ENCODE measurements around the gene MAST4.

The MAST4 gene

DNA sequence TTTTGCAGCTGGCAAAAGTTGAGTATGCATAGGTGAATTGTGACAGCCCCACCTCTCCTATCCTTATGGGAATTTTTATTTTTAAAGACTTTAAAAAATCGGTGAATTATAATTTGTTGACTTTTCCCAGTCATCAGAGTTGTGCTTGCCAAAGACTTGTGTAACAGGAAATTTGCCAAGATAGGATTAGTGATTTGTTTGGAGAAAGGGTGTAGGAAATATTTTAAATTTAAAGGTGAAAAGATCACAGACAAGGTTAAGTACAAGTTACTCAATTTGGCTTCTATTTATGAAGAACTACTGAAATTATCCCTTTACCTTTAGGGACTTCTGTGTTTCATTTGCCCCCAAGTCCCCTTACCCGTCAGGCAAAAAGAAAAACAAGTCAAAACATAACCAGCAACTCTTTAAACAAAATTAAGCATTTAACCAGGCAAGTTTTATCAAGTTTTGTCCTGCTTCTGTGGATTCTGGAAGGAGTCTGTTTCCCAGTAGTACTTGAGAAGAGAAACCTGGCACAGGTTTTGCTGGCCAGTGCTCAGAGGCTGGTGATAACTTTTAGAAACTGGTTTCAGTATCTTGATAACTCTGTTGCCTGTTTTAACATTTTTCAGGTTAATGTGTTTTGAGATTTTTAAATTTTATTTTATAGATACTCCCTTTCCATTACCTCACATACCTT, 285.4 kb downstream of the MAST4 start:
- DNase-seq, result peak; percentile 21

DNA sequence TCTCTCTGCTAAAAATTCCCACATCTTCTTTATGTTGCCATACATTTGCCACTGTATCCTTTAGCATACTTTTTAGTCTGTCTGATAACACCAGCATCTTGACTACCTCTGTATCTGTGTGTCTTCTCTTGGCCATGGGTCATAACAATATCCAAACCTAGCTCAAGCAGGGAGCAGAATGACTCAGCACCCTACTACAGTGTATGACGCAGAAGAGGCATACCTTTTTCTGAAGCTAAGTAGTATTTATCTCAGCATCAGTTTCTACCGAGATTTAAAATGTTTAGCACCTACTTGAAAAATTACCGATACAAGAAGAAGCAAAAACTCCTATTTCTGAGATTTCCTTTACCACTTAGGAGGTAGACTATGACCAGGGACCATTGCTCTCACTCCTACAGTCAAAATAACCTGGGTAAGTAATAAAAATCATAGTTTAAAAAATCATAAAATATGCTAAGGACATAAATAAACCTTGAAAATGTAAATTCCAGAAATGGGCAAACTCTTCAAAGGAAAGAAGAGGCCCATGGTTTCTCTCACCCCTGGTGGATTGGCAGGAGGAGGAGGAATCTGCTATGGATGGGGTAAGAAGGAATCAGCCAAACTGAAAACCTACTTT, 286.5 kb downstream of the MAST4 start:
- DNase-seq, result peak; percentile 72

DNA sequence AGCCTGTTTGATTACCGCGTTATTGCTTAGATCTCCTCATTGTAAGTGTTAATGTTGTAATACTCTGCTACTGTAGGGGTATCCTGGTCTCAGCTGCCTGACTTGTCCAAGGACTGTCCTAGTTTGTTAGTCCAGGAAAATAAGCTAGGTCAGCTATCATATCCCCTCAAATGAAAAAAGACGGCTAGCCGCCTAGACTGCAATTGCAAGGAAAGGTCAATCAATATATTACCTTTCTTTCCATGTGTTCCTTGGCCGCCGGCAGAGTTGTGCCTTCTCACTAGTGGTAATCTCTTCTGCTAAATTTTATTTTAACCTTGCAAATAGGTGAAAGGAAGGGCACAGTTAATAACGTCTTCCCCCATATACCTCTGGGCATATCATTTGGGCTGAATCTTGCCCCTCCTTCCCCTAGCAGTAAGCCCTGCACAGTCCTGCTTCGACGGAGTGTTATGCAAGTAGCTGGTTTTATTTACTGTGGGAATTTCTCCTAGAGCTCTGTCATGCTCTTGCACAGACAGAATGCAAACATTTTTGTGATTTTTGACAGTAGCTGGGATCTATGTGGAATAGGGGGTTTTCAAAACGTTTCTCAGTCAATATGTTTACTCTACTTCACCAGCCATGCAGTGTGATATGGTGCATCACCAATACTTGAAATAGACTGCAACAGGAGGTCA, 288.5 kb downstream of the MAST4 start:
- DNase-seq, result no peak

DNA sequence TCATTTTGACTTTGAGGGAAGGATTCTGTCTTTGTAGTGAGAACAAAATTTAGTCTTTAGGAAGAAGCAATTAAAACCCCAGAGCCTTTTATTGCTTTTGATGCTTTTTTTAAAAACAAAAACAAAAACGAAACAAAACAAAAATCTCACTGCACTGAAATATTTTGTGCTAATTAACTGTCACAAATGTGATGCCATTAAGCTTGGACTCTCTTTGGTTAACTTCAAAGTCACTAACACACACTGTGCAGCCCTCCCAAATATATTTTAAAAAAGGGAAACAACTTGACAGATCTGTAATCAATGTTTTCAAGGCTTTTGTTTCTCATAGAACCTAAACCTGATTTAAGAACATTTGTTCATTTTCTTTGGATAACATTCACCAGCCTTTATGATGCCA, 290.7 kb downstream of the MAST4 start:
- DNase-seq, result no peak

DNA sequence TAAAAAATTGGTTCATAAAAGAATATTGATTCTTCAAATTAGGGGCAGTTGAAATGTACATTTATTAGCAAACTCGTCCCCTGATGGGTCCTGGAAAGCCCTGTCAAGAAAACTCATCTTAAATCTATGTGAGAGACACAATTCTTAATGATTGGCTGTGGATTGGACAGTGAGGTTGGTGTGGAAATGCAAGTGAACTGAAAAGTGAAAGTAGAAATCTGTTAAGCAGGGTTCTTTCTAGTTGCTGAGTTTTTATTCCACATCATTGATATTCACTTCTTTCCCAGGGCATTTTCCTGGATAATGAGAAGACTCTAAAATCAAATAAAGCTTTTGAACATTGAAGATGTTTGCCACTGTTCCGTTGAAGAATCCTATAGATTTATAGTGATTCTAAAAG, 292.4 kb downstream of the MAST4 start:
- DNase-seq, result no peak

DNA sequence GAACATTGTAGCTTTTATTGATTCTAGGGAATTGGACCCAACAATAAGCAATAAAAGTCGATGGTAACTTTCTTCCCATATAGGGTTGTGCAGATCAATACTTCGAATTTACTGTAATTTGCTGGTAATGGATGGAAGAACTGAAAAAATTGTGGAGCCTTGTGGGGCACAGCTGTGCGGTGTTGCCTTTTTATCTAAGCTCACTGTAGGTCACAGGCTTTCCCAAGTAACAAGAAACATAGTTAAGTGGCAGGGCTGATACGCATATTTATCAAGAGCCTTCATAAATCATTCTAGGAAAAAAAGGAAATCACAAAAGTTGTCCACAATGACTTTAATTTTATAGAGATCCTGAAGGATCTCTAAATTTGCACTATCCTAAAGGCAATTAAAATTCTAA, 292.9 kb downstream of the MAST4 start:
- no peak for DNase-seq

DNA sequence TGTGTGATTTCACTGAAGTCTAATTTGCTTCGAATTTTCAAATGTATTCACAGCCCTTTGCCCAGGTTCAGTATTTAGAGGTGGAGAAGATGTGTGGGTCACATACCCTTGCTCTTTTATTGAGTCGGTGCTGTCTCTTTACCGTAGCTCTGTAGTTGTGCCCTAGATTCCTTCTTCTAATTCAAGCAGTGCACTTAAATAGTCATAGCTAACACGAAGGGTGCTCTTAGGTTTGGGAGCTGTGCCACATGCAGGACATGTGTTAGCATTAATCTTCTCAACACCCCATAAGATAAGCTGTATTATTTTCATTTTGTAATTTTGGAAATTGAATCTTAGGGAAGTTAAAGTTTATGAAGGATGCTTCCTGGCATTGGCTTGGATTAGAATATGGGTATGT, 293.3 kb downstream of the MAST4 start:
- no peak for DNase-seq

DNA sequence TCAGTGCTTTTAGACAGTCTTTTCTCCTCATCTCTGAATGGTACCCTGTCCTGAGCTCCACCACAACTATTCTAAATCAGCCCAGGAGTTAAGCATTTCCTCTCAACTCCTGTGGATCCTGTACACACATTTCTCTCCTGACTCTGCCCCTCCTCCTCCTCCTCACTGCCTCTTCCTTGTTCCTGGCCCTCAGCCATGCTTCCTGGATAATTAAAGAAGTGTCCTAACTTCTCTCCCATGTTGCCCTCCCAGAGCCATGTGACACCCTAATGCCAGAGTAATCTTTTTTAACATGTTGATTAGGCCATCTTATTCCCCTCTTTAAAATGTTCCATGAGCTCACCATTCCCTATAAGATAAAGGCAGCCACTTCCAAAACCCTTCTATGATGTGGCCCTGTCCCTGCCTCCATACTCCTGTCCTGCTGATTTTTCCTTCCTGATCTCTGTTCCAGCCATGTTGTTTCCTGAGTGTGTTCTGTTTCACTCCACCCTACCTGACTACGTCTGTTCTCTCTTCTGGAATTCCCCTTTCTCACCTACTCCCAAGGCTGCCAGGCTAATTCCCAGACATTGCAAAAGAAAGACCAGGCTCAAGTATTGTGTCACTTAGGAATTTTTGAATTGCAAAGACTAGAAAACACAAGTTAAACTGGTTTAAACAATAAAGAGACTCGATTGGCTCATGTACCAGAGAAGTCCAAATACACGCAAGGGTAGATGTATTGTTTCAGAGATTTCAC, 295.2 kb downstream of the MAST4 start:
- peak; percentile 84 for DNase-seq

DNA sequence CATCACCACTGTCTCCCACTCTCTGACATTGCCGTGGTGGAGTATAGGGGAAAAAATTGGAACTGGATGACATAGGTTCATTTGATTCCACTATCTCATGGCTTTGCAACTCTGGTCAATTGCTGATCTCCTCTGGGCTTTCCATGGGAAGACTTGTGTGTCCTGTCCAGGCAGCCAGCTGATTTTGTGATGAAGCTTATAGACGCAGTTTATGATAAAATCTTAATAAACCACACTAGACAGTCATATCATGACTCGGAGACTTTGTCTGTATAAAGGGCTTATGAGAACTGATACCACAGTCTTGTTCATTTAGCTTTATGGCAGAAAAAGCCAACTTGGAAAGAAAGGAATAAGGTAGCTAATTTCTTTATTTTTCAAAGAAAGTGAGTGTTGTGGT, 296.5 kb downstream of the MAST4 start:
- DNase-seq, result peak; percentile 26

DNA sequence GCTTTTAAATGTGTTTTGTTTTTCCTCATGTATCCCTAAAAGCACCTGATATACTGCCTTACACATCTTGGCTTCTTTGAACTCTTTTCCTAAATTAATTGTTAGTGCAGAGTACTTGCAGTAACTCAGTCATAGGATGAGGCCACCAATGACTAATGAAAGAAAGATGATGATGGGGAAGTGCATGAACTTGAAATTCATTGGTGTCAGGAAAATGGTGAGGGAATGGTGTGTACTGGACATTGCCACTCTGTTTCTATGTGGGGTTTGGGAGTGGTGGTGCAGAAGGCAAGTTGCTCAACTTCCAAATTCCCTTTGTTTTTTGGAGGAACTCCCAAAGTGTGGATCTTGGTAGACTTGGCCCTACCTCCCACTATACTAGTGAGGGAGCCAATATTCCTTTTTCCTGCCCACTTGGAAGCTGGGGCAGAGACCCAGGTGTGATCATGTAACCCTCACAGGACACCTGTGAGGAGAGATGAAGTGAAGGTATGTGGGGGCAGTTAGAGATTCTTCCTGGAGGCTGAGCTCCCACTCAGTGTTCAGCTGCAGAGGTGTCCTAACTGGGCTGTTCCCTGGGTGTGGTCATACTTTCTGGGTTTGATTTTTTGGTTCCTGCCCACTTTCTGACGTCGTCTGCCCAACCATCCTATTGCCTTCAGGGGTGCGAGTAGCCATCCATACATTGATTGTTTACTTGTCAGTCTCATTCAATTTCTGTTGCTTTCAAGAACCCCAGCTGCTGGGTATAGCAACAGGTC, 298.5 kb downstream of the MAST4 start:
- peak; percentile 16 for DNase-seq

DNA sequence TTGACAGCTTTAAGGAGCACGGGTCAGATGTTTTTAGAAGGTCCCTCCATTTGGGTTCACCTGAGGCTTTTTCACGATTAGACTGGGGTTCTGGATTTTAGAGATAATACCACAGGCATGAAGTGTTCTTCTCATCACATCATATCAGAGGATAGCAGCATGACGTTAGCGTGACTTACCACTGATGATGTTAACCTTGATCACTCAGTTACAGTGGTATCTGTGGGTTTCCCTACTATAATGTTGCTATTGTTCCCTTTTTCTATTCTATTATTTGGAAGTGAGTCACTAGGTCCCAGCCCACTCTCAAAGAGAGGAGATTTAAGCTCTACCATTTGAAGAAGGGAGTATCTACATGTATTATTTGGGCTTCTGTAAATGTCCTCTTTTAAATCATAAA, 300.0 kb downstream of the MAST4 start:
- no peak for DNase-seq

DNA sequence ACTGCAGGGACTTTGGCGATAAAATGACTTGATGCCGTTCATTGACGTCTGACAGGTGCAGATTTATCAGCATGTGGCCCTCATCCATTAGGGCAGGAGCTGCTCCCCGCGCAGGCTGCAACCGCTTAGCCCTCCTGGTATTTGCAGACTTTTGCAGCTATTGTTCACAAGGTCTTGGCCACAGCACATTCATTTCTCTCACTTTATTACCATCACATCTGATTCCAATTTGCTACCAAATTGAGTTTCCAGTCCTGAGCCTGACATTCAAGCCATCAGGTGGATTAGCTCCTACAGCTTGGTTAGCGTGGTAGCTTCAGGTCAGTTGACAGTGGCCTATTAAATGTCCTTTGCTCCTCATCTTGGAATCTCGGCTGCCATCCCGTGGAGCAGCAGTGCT, 301.2 kb downstream of the MAST4 start:
- DNase-seq, result no peak

DNA sequence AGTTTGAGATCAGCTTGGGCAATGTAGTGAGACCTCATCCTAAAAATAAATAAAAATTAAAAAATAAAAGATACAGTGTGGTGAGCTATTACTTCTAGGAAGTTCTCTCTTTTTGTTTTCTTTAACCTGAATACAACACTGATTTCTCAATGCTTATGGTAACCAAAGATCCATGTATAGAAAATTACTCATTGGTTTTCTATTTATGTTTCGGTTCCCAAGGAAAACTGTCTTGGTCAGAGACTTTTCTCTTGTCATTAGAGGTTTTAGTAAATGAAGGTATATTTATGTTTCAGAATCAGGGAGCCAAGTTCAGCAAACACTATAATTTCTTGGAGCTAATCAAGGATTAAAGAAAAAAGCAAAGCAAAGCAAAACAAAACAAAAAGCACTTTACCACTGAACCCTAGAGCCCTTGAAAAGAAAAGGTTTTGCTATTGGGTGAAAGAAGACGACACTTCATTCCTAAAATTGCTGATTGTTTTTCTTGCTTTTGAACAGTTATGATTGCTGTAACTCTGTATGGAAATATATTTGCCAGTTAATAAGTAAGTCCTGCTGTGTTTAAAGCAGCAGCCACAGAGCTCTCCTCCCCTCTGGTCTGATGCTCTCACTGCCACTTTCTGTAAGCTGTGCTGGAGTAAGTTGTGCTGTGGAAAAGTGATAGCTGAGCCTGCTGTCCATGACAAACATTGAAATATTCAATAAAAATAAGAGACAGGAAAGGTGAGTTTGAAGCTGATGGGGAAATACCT, 302.2 kb downstream of the MAST4 start:
- DNase-seq, result no peak

DNA sequence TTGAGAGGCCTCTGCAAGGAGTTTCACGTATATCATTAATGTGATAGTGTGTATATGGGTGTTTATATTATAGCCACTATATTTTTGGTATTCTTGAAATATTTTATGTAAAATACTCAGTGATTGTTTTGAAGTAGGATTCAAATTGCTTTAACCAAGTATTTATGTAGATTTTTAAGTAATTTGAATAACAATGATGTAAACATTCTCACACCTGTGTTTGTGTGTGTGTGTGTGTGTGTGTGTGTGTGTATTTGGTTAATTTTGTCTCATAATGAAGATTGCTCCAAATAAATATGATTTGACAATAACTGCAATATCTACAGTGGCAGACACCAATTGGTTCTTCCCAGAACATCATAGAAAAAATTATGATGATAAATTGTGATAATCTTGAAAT, 307.0 kb downstream of the MAST4 start:
- DNase-seq, result no peak

DNA sequence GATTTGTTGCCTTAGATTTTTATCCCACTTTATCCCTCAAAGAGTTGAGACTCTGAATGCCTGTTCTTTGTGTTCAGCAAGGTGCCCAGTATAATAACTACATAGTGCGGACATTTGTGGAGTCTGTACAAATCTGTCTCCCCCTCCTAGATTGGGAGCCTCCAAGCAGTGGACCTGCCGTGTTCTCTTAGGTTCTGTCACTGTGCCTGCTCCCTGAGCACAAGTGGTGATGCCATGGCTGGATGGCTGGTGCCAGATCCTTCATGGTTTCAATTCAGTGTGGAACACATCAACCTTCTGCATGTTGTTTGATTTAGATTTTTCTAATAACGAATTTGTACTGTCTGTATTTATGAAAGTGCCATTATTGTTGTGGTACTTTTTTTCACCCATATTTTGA, 307.5 kb downstream of the MAST4 start:
- no peak for DNase-seq

DNA sequence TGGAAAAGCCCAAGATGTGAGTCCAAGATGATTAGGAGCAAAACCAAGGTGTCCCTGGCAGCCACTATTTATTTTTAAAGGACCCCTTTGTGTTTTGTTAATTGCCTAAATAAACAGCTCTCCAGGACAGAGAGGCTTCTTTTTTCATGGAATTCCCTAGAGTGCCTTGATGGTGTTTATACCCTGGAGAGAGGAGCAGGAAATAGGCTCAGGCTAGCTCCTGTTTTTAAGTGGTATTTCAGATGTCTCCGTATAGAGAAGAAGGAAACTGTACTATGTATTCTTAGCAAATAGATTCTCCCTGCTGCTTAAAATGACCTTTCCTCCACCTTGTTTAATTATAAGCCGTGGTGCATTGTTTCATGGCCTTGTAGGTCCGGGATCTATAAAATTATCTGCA, 308.0 kb downstream of the MAST4 start:
- no peak for DNase-seq

DNA sequence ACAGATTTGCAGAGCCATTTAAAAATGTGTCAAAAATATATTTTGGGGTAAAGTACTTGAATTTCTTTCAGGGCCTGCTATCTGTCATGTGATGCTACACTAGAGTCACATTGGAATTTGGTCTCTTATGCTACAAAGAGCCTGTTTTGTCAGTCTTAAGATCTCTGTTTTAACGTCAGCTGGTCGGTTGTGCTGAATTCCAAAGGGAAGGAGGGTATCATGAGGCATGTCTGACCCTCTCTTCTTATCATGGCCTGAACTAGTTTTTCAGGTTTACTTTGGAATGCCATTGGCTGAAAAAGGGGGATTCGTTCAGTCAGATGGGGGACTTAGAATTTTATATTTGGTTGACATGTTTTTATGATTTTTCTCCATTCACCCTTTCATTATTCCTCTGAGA, 309.8 kb downstream of the MAST4 start:
- no peak for DNase-seq

DNA sequence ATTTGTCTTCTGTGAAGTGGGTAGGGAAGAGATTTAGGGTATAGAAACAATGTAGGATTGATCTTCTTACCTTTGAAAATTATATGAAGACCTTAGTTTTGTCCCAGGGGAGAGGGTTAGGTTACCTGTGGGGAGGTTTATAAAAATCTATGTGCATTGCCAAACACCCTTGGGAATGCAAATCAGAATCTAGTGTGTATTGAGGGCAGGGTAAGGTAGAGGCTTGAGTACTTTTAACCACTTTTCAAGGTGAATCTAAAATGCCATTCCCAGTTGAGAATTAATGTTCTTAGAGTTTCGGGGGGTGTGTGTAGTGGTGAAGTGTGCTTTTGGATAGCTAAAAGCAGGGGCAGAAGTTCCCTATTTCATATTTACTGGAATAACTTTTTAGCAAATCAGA, 312.0 kb downstream of the MAST4 start:
- no peak for DNase-seq

DNA sequence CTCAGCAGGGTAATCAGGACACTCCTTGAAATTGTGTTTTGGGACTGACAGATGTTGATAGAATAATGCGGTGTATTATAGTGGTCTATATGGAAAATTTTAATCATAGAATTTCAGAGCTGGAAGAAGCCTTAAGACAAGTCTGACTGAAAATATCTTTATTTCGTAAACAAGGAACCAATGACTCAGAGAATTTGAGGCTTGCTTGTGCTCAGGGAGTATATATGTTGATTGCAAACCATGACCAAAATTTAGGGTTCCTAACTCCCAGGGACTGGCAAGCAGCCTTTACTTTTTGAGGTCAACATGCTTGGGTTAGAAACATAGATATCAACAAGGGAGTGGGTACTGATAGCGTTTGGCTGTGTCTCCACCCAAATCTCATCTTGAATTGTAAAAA, 313.2 kb downstream of the MAST4 start:
- peak; percentile 52 for DNase-seq

DNA sequence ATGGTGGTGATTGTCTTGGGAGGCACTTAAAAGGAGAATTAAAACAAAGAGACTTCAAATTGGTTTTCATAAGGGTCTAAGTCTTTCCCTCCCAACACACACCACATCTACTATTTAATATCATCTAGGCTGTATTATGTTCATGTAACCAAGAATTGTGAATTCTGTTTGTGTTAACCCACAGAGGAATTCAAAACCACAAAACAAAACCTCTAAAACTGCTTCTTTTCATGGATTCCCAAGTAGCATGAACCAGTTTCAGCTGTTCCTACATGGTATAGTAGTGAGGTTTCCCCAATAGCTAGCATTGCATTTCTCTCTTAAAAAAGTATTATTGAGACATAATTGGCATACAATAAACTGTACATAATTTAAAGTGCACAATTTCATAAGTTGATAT, 316.6 kb downstream of the MAST4 start:
- no peak for DNase-seq

DNA sequence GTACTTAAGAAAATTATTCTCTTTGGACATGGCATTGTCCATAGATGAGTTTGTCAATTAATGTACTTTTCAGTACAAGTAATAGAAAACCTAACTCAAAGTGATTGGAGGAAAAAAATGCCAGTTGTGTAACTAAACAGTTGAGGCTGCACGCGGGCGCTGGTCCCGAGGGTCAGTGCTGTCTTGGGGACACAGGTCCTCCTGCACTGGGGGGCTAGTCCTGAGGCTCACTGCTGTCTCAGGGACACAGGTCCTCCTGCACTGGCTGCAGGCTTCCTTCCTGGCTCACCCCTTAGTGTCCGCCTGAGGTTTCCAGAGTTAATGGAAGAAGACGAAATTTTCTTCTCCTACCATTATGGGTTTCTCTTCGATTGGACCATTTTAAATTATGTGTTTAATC, 319.3 kb downstream of the MAST4 start:
- DNase-seq, result no peak

DNA sequence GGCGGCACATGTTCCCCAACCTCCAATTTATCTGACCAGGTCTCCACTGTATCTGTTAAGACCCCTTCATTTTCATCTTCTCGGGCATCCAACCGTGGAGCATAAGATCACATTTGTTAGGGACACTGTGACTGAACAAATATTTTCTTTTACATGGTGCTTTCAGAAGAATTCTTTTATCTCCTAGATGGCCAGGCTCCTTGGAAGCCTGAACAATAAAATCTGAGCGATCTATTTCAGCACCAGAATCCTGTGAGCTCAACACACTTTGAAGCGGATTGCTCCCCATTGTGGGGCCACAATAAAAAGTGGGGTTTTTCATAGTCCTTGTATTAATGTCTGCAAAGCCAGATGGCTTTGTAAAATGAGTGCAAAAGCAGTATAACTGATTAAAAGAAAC, 326.7 kb downstream of the MAST4 start:
- no peak for DNase-seq
